GM21515 (cell line): ENCODE measurements around the gene DNAJC24.
"Not testable (repeated sequence)": the region's sequence is repeated elsewhere in the genome, so short reads cannot be mapped to it uniquely, and the experiment has no call there.

Experiments used
- ATAC-seq: cut with Tn5 transposase; IDR thresholded peaks from one replicate; pipeline ENCODE4 v1.9.1; 2021; ENCODE audit not compliant: unreplicated experiment

DNAJC24 gene, protein sequence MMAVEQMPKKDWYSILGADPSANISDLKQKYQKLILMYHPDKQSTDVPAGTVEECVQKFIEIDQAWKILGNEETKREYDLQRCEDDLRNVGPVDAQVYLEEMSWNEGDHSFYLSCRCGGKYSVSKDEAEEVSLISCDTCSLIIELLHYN

DNA sequence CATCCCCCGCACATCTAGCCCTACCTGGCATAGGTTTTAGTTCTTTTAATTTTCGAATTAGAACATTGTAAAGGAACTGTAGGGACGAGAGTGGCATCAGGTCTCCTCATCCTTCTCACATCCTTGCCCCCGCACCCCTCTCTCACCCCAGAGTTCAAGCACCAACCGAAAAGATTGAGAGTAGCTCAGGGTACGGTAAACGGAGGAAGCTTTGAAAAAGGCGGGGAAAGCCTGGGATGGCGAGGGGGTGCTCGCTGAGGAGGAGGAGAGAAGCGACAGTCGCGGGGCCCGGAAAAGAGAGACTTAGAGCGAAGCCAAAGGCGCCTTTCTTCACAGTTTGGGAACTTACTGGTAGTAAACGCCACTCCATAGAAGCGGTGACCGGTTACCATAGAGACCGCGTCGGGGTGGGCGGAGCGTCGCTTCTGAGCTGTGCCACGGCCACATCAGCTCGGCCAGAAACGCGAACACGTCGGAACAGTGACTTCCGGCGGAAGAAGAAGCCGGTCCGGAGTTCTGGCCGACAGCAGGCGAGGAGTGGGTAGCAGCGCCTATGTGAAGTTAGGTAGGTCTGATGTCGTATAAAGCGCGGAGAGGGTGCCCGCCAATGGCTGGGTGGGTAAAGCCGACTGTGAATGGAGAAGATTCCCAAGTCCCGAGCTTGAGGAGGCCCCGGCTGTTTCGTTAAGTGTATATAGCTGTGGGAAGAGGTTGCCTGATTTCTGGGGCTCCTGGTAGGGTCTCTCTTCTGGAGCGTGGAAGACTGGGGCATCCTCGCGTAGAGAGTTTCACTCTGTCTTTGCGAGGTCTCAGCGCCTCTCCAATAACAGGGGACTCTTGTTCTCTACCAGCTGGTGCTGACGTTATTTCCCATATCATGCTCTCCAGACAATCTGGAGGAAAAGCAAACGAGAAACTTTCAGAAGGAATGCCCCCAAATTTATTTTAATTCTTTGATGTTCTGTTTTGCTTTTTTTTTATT is at the start of gene DNAJC24, which contains the start of gene DCDC1:
Gene DNAJC24, plus strand, starts transcription at position 513 of the 982 bp plus-strand sequence. CDS start 889 bp downstream, outside the sequence.
Gene DCDC1, minus strand, starts transcription at position 392 of the 982 bp plus-strand sequence. CDS start 41,459 bp downstream, outside the sequence.
- peak; percentile 99 for ATAC-seq

DNA sequence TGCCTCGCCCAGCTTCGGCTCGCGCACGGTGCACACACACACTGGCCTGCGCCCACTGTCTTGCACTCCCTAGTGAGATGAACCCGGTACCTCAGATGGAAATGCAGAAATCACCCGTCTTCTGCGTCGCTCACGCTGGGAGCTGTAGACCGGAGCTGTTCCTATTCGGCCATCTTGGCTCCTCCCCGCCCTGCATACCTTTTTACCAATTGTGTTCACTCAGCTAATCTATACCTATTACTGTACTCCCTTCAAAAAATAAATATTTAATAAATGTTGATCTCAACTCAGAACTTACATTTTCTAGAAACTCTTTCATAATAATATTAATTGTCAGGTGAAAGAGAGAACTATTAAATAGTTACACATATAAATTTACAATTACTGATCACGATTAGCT is 48.2 kb upstream of the DNAJC24 start:
- ATAC-seq = not testable (repeated sequence)

DNA sequence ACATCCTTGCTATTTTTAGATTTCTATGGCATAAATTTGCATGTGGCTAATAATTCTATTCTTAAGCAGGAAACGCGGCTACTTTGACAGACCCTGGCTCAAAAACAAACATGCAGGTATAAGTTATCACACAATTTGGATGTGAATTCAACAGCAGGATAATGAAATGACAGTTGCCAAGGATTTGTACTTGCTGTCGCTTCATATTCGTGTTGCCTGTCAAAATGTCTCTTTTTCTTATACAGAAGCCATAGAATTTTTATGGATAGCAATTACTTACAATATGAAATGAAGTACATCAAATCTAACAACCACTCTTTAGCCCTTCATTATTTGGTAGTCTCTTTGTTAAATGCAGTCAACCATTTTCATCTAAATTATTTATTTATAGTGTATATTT is 46.5 kb upstream of the DNAJC24 start:
- ATAC-seq = no peak

DNA sequence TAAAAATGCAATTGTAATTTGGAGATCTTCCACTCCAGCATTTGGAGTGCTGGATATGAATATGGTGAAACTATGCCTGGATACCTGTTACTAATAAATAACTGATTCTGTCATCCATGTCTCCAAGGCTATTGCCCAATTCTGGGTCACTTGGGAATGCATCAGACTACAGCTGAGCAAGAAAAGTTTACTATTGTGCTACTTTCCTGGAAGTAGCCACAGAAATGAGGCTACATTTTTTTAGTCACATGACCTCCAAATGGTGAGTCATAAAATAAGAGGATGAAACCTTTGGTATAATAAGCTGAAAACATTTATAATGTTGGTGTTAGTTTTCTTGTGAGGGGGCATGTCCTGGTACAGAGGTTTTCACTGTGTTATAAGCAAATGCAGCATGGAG is 44.5 kb upstream of the DNAJC24 start:
- ATAC-seq = no peak

DNA sequence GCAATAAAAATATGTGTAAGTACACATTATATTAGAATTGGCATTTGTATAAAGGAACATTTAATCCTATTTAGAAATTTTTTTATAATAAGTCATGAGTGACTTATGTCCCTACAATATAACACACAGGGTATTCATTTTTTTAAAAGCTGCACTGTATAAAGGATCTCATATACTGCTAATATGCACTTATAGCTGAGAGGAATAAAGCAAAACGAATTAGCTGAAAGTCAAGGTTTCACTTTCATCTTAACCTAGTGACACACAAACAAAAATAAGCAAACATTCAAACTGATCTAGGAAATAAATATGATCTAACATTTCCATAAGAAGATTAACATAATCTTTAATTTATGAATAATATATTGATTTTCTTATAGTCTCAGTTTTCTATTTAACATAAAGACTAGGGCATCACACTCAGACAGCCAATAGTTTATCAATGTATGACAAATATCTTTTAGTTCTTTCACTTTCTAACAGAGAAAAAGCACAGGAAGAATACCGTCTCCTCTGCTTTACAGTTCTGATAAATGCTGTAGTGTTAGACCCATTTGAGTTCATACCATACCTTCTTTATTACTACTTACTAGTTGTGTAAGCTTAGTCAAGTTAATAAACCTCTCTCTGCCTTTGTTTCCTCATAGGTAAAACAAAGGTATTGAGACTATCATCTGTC is 43.1 kb upstream of the DNAJC24 start:
- peak; percentile 79 for ATAC-seq

DNA sequence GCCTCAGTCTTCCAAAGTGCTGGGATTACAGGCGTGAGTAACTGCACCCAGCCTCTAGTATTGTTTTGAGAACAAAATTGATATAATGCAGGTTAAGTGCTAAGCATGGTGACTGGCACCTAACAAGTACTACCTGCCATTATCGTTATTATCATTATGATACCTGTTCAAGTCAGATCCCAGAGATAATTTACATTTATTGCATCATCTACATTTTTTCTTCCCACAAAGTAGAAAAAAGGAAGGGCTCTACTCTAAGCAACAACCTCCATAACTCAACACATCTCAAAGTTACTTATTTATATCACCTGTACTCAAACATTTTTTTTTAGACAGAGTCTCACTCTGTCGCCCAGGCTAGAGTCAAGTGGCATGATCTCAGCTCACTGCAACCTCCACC is 42.2 kb upstream of the DNAJC24 start:
- no peak for ATAC-seq

DNA sequence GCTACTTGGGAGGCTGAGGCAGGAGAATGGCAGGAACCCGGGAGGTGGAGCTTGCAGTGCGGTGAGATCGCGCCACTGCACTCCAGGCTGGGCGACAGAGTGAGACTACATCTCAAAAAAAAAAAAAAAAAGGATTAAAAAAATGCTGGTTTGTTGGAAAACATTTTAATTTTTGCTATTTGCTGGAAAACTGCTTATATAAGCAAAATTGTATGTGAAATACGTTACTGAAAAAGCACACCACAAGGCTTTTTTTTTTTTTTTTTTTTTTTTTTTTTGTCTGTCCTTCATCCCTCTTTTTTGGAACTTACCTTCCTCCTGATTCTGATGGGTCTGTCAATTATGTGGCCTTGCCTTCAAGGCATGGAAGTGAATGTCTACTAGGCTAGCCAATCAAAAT is 41.0 kb upstream of the DNAJC24 start:
- no peak for ATAC-seq

DNA sequence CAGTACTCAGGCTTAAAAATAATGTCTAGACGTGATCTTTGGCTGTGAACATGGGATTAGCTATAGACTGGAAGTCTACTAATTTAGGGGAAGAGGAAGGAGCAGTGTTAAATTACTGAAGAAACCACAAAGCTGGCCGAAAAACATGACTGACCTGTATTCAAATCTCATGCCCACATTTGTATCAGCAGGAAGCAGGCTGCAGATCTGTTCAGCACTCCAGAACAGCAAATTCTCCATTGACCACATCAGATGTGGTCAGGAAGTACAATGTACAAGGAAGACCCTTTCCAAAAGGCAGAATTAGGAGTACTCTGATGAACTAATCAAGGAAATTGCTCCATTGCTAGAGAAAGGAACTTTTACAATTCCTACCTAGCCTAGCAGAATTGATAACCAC is 31.9 kb upstream of the DNAJC24 start:
- no peak for ATAC-seq

DNA sequence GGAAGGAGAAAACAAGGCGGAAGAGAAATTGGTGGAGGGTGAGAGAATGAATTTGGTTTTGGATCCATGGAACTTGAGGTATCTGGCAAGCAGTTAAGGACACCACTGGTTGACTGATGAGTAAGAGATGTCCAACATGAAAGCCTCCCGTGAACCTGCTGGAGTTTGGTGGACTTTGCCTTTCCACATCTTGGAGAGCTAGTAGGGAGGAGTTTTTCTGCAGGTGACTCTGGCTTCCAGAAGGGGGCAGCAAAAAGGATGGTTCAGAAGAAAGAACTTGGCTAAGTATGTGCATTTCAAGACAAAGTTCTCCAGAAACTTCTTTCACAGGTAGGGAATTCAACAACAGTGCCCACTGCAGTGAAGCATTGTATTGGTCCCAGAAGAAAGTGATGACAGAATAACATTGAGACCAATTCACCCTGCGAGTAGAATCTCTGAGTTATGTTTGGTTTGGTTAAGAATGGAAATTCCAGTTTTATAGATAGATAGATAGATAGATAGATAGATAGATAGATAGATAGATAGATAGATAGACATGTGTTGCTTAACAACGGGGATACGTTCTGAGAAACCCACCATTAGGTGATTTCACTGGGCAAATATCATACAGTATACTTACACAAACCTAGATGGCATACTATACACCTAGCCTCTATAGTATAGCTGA is 28.6 kb upstream of the DNAJC24 start:
- ATAC-seq = no peak

DNA sequence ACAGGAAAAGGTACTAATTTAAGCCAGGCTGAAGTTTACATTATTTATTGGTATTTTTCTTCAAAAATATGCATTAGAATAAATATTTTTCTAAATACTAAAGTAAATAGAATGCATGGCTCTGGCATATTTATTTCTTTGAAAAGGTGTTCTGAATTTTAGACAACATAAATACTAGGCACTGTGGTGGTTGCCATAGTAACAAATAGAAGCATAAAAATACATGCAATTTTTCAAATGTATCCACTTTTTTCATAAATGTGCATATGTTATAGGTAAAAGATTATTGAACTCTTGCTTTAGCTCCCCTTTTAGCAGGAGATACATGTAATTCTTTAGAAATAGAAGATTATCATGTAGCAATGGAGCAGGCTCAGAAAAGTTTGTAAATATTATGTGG is 18.5 kb upstream of the DNAJC24 start:
- no peak for ATAC-seq

DNA sequence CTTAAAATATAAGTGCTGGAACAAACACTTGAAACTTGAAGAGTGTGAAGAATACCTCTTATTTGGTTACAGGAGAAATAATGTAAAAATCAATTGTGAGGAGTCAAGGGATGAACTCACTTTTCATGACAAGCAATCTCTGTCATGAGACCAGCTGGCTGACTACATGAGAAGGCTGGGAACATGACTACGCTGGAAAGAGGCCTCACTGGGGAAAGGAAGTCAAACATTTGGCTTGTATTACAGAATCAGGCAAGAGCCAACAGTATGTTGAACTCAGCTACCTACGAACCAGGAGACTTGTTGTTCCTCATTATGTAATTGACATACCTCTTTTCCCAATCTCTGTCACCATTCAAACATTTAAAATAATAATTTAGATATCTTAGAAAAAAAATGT is 14.5 kb upstream of the DNAJC24 start:
- ATAC-seq = no peak

DNA sequence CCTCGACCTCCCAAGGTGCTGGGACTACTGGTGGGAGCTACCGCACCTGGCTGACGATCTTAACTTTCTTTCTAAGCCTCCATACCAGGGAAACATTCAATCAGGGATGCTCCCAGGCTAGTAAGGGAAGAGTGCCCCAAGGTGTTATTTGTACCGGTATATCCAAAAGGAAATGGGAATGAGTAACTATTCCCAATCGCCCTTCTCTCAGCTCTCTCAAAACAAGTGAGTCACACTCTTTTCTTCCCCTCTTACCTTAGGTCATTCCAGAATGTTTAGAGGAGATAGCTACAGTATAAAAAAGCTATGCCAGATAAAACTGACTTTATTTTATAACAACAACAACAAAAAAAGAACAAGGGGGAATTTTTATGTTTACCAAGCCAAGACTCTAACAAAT is 13.8 kb upstream of the DNAJC24 start:
- no peak for ATAC-seq

DNA sequence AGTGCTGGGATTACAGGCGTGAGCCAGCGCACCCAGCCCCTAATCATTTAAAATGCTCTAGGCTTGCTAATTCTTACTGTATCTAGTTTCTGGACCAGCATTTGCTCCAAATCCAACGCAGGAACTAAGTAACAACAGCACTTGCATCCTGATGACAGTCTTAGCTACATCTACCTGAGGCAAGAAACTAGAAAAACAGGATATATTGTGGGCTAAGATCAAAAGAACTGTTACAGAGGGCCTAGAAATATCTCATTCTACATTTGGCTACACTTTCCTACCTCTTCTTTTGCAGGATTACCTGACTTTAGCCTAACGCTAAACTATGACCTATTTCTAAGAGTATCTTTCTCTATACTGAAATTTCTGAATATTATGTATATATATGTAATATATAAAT is 7.9 kb upstream of the DNAJC24 start:
- no peak for ATAC-seq

DNA sequence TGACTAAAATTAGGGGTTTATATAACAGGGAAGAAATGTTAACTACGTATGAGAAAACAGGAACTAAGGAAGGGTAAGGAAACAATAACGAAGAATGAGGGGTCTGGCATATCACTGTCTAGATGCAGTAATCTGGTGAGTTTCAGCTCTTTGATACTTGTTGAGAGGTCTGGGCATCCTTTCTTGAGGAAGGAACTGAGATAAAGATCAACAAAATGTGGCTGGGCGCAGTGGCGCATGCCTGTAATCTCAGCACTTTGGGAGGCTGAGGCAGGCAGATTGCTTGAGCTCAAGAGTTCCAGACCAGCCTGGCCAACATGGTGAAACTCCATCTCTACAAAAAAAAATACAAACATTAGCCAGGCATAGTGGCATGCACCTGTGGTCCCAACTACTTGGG is 2.9 kb upstream of the DNAJC24 start:
- ATAC-seq = no peak

DNA sequence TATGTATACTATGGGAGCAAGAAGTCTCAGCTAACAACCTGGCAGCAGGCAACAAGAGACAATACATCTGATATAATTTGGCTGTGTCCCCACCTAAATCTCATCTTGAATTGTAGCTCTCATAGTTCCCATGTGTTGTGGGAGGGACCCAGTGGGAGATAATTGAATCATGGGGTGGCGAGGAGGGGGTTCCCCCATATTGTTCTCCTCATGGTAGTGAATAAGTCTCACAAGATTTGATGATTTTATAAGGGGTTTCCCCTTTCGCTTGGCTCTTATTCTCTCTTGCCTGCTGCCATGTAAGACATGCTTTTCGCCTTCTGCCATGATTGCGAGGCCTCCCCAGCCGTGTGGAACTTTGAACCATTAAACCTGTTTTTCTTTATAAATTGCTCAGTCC is 6.2 kb downstream of the DNAJC24 start:
- ATAC-seq = no peak

DNA sequence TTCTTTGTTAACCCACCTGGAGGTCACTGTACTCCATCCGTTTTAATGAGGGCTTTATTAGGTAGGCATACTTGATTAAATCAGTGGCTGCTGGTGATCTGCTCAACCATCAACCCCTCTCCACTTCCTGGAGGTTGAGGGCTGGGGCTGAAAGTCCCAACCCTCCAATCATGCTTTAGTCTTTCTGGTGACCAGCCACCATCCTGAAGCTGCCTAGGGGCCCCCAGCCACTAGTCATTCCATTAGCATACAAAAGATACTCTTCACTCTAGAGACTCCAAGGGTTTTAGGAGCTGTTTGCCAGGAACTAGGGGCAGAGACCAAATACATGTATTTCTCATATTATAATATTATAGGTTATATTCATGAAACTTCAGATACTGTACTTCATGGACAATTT is 13.5 kb downstream of the DNAJC24 start:
- no peak for ATAC-seq

DNA sequence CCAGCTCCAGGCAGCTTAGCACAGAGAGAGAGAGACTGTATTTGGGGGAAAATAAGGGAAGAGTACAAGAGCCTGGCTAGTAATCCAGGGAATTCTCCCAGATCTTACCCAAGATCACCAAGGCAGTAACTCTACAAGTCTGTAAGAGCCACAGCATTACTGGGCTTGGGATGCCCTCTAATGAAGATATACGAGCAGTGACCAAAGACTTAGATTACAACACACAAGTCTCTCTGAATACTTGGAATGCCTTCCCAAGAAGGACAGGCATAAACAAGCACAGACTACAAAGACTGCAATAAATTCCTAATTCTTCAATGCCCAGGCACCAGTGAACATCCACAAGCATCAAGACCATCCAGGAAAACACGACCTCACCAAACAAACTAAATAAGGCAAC is 17.7 kb downstream of the DNAJC24 start:
- ATAC-seq = no peak

DNA sequence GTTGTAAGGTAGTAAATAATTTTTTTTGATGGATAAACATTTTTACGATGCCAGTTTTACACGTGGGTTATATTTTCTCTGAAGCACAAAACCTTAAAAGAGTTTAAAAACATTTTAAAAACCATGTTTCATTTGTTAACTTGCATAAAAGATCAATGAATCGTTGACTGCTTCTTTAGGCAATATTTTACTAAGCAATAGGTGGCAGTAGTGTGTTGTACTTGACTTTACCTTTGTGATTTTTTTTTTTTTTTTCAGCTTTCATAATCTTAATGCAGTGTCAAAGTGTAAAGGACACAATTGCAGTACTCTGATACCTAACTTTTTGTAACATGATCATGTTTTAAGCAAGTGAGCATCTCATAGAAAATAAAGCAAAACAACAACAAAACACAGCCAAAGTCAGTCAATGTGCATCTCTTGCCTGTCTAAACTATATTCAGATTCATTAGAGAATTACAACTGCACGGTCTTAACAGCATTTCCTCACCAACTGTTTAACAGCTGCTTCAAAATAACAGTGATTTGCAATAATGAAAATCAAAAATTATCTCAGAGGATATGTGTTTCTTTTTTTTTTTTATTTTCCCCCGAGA is 27.7 kb downstream of the DNAJC24 start:
- no peak for ATAC-seq

DNA sequence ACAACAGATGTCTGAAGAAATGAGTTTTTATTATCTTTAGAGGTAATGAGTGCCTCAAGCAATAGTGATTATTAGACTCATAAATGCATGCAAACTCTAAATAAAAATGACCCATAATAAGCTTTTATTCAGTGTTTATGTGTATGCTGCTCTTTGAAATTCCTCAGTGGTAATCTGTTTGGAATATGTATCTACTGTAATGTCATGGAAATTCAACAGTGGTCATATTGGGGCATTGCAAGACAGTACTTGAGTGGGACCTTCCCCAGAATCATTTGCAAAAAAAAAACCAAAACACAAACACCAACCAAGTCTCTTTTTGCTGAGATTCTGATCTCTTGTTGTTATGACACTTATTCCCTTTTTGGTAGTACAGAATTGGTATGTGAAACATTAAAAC is 35.0 kb downstream of the DNAJC24 start:
- ATAC-seq = no peak

DNA sequence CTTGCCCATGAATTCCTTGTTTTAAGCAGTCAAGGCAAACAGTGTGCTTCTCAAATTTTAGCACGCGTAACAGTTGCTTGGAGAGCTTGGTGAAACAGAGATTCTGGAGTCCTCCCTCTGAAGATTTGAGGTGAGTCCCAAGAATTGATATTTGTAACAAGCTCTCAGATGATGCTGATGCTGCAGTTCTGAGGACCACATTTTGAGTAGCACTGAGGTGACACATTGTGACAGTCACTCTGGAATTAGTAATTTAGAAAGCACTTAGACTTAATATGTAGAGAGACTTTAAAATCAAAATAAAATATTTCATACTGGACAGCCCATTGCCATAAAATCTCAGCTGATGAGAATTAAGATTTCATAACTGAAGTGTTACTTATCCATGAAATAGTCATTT is 38.5 kb downstream of the DNAJC24 start:
- no peak for ATAC-seq

DNA sequence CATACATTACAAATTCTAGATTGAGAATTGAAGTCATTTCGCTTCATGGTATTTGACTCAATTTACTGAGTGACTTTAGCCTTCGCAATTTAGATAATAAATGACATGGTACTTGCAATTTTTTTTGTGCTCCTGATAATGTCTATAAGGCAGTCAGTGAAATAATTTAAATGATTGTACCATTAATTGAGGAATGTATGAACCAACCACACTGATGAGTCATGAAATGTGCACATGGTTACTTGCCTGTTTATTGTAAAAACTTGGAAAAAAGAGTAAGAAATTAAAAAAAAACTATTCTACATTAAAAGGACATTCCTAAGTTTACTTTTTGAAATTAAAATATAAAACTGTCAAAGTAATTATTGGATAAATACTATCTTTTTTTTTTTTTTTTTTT is 43.3 kb downstream of the DNAJC24 start:
- ATAC-seq = no peak
